Measurements from ENCODE around the gene MED14.
A peak's percentile ranks its signal among the peaks of the same experiment; 100 is the strongest.

GRCh38 chrX:40647307-40648197 lies 87.8 kb downstream of the MED14 start, which contains the start of gene CXorf38:
- TF ChIP-seq, protein P1, sequence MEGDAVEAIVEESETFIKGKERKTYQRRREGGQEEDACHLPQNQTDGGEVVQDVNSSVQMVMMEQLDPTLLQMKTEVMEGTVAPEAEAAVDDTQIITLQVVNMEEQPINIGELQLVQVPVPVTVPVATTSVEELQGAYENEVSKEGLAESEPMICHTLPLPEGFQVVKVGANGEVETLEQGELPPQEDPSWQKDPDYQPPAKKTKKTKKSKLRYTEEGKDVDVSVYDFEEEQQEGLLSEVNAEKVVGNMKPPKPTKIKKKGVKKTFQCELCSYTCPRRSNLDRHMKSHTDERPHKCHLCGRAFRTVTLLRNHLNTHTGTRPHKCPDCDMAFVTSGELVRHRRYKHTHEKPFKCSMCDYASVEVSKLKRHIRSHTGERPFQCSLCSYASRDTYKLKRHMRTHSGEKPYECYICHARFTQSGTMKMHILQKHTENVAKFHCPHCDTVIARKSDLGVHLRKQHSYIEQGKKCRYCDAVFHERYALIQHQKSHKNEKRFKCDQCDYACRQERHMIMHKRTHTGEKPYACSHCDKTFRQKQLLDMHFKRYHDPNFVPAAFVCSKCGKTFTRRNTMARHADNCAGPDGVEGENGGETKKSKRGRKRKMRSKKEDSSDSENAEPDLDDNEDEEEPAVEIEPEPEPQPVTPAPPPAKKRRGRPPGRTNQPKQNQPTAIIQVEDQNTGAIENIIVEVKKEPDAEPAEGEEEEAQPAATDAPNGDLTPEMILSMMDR (conservative IDR thresholded peaks at IDR 0.05), result no peak
- TF ChIP-seq ZFX (IDR thresholded peaks at IDR 0.05), result peak; percentile 29; the same call in 1 of the 2 replicates
